Ishikawa (cell line): Measurements from ENCODE around the gene FBP1.

Source experiments
- CEBPB ChIP-seq: IDR thresholded peaks from 2 replicates; pipeline ENCODE4 v1.6.1; 2012
- CREB1 ChIP-seq: IDR thresholded peaks from 2 replicates; pipeline ENCODE4 v1.6.1; 2012; ENCODE audit warnings: low read depth
- EGR1 ChIP-seq: IDR thresholded peaks from 2 replicates; pipeline ENCODE4 v1.6.1; 2012
- EP300 ChIP-seq: IDR thresholded peaks from 2 replicates; pipeline ENCODE4 v1.6.1; 2012; ENCODE audit warnings: borderline replicate concordance
- FOXM1 ChIP-seq: IDR thresholded peaks from 2 replicates; pipeline ENCODE4 v1.6.1; 2012; ENCODE audit warnings: low read depth, borderline replicate concordance
- NFIC ChIP-seq: IDR thresholded peaks from 2 replicates; pipeline ENCODE4 v1.6.1; 2012
- RAD21 ChIP-seq: IDR thresholded peaks from 2 replicates; pipeline ENCODE4 v1.6.1; 2012; ENCODE audit warnings: low read depth
- REST ChIP-seq: IDR thresholded peaks from 2 replicates; pipeline ENCODE4 v1.6.1; 2012; ENCODE audit warnings: low read depth, mild to moderate bottlenecking
- TAF1 ChIP-seq: IDR thresholded peaks from 2 replicates; pipeline ENCODE4 v1.6.1; 2012; ENCODE audit warnings: low read depth, mild to moderate bottlenecking
- TCF12 ChIP-seq: IDR thresholded peaks from 2 replicates; pipeline ENCODE4 v1.6.1; 2012; ENCODE audit warnings: low read depth
- TEAD4 ChIP-seq: IDR thresholded peaks from 2 replicates; pipeline ENCODE4 v1.6.1; 2012
- USF1 ChIP-seq: IDR thresholded peaks from 2 replicates; pipeline ENCODE4 v1.6.1; 2012
- YY1 ChIP-seq: IDR thresholded peaks from 2 replicates; pipeline ENCODE4 v1.6.1; 2012; ENCODE audit warnings: low read depth
- ZBTB7A ChIP-seq: IDR thresholded peaks from 2 replicates; pipeline ENCODE4 v1.6.1; 2012; ENCODE audit warnings: low read depth
- TF ChIP-seq, protein P1 (sequence below): IDR thresholded peaks from 2 replicates; pipeline ENCODE4 v1.6.1; 2012

FBP1 gene

DNA sequence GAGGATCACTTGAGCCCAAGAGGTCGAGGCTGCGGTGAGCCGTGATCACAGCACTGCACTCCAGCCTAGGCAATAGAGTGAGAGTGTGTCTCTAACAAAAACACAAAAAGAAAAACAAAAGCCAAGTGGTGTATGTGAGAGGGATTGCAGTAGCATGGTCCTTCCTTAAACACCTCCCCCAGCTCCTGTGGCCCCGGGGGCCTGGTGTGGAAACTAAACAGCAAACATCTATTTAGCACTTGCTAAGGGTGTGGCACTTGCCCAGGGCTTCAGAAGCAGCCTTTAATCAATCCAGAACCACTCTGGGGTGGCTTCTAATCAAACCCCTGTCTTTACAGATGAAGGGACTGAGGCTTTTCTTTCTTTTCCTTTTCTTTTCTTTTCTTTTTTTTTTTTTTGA lies 4.4 kb upstream of the FBP1 start:
- TF ChIP-seq NFIC (no peak), USF1 (no peak), EP300 (no peak), EGR1 (no peak), RAD21 (no peak), CEBPB (no peak), REST (no peak), TCF12 (no peak), ZBTB7A (no peak), TEAD4 (no peak)
- TF ChIP-seq, protein P1, sequence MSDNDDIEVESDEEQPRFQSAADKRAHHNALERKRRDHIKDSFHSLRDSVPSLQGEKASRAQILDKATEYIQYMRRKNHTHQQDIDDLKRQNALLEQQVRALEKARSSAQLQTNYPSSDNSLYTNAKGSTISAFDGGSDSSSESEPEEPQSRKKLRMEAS, result no peak

GRCh38 chr9:94643176-94643575 lies 3.9 kb upstream of the FBP1 start:
- TF ChIP-seq USF1 (no peak), TEAD4 (no peak), CREB1 (no peak), YY1 (no peak), TCF12 (no peak), NFIC (no peak), RAD21 (no peak), ZBTB7A (no peak), EGR1 (no peak), REST (no peak), TAF1 (no peak), CEBPB (no peak), EP300 (no peak), FOXM1 (no peak)
- TF ChIP-seq, protein P1, result no peak

DNA sequence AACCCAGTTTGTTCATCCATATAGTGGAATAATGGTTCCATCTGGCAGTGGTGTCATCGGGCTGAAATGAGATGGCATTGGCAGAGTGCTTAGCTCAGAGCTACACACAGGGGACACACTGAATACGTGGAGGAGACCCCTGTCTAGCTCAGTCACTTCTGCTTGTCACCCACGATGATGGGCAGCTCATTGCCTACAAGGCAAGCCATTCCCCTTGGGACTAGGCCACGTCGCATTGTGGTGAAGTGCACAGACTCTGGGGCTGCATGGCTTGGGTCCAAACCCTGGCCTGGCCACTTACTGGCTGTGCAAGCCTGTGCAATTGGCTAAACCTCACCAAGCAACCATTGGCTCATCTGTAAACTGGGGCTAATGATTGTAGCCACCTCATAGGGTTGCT lies 3.2 kb upstream of the FBP1 start:
- TF ChIP-seq TEAD4, result no peak
- TF ChIP-seq, protein P1, result no peak
- TF ChIP-seq EP300, result no peak
- no peak for TF ChIP-seq FOXM1
- no peak for TF ChIP-seq CEBPB
- TF ChIP-seq TCF12, result no peak
- no peak for TF ChIP-seq EGR1
- TF ChIP-seq REST, result no peak
- TF ChIP-seq USF1, result no peak
- no peak for TF ChIP-seq RAD21
- no peak for TF ChIP-seq CREB1
- no peak for TF ChIP-seq ZBTB7A
- TF ChIP-seq NFIC, result no peak
- TF ChIP-seq YY1, result no peak
- no peak for TF ChIP-seq TAF1

DNA sequence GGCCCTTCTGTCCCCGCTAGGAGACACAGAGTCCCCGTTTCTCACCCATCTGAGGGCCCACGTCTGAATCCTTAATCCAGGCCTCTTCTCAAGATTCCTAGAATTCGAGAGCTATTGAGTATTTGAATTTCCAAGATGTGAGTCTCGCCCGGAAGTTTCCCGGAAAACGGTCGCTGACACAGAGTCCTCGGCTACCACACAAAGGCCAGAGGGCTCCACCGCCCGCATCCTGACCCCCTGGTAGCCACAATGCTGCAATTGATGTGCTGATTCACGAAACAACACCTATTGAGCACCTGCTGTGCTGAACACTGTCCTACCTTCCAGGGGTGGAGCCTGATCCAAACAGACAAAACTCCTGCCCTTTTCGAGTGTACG lies 670 bp upstream of the FBP1 start:
- TF ChIP-seq CREB1 (no peak), TAF1 (no peak), RAD21 (no peak), NFIC (no peak), TCF12 (no peak), EP300 (no peak), TEAD4 (no peak)
